Measurements from ENCODE around the gene PDZD4.
"Not testable (repeated sequence)": the region's sequence is repeated elsewhere in the genome, so short reads cannot be mapped to it uniquely, and the experiment has no call there.

The PDZD4 gene

GRCh38 chrX:153845195-153845594, 14.9 kb upstream of the PDZD4 start:
- FAIRE-seq (no peak), DNase-seq (ENCODE audit: low spot score) (no peak)

- DNase-seq (ENCODE audit: low spot score) (no peak), FAIRE-seq (no peak)
Observed at GRCh38 chrX:153844509-153845082, 14.3 kb upstream of the PDZD4 start.

- FAIRE-seq = no peak
- no peak for DNase-seq (ENCODE audit: low spot score)
Observed at GRCh38 chrX:153836921-153837320, 6.6 kb upstream of the PDZD4 start.

GRCh38 chrX:153832728-153833127, 2.4 kb upstream of the PDZD4 start:
- no peak for DNase-seq (ENCODE audit: low spot score)
- no peak for FAIRE-seq

- no peak for DNase-seq (ENCODE audit: low spot score)
- FAIRE-seq = no peak
Observed at GRCh38 chrX:153831429-153832150, 1.2 kb upstream of the PDZD4 start.

GRCh38 chrX:153830640-153831428, 490 bp upstream of the PDZD4 start:
- DNase-seq (ENCODE audit: low spot score) (no peak), FAIRE-seq (no peak)

- DNase-seq (ENCODE audit: low spot score) (no peak), FAIRE-seq (no peak)
Observed at GRCh38 chrX:153829549-153829798, 870 bp downstream of the PDZD4 start.

GRCh38 chrX:153828723-153829548, 1.4 kb downstream of the PDZD4 start:
- FAIRE-seq (no peak), DNase-seq (ENCODE audit: low spot score) (no peak)

GRCh38 chrX:153828308-153828707, 2.0 kb downstream of the PDZD4 start:
- DNase-seq (ENCODE audit: low spot score) (no peak), FAIRE-seq (no peak)

- no peak for FAIRE-seq
- DNase-seq (ENCODE audit: low spot score) = no peak
Observed at GRCh38 chrX:153827903-153828302, 2.4 kb downstream of the PDZD4 start.

GRCh38 chrX:153827016-153827415, 3.3 kb downstream of the PDZD4 start:
- no peak for FAIRE-seq
- DNase-seq (ENCODE audit: low spot score) = no peak

GRCh38 chrX:153825042-153825441, 5.3 kb downstream of the PDZD4 start:
- DNase-seq (ENCODE audit: low spot score) = no peak
- no peak for FAIRE-seq

- no peak for FAIRE-seq
Observed at GRCh38 chrX:153824348-153824747, 6.0 kb downstream of the PDZD4 start.

GRCh38 chrX:153821066-153821465, 9.3 kb downstream of the PDZD4 start:
- no peak for FAIRE-seq
- no peak for DNase-seq (ENCODE audit: low spot score)

More at GRCh38 chrX:153824348-153824747, 6.0 kb downstream of the PDZD4 start:
- DNase-seq (ENCODE audit: low spot score) = no peak

- FAIRE-seq = no peak
- no peak for DNase-seq (ENCODE audit: low spot score)
Observed at GRCh38 chrX:153820601-153821000, 9.7 kb downstream of the PDZD4 start.

- no peak for FAIRE-seq
- no peak for DNase-seq (ENCODE audit: low spot score)
Observed at GRCh38 chrX:153819384-153820040, 10.8 kb downstream of the PDZD4 start.

- DNase-seq (ENCODE audit: low spot score) (no peak), FAIRE-seq (no peak)
Observed at GRCh38 chrX:153818571-153819383, 11.6 kb downstream of the PDZD4 start.

GRCh38 chrX:153818064-153818463, 12.3 kb downstream of the PDZD4 start:
- not testable (repeated sequence) for FAIRE-seq; DNase-seq (ENCODE audit: low spot score)

GRCh38 chrX:153816831-153817690, 13.3 kb downstream of the PDZD4 start:
- no peak for DNase-seq (ENCODE audit: low spot score)

More at GRCh38 chrX:153816831-153817690, 13.3 kb downstream of the PDZD4 start:
- no peak for FAIRE-seq

All from RCC 7860 (cell line).